Ovary (tissue), 3 donors: ENCODE measurements around the gene COL15A1.

ENCODE experiments used
- CTCF ChIP-seq, 3 donors: fragments of 450-650 bp in 2 of 3; fragments of 200-600 bp in 1 of 3; IDR thresholded peaks; one replicate each; pipeline versions ENCODE4 v1.5.1 to v1.8.0; 2016 to 2022; ENCODE audit warnings: antibody characterized with exemption in 3 of 3, mild to moderate bottlenecking in 1 of 3
- EP300 ChIP-seq: sonication (generic); formaldehyde crosslinking; IDR thresholded peaks from one replicate; pipeline ENCODE4 v1.6.1; 2017; ENCODE audit warnings: antibody characterized with exemption
- POLR2A ChIP-seq: fragments of 450-650 bp; IDR thresholded peaks from one replicate; pipeline ENCODE4 v1.6.1; 2017; ENCODE audit warnings: antibody characterized with exemption, mild to moderate bottlenecking, moderate library complexity
- donor health status: DM: no; HTN: no; CAD: no.

- no peak for TF ChIP-seq CTCF (IDR thresholded peaks at IDR 0.05)
- no peak for TF ChIP-seq EP300
- no peak for TF ChIP-seq POLR2A
Observed at GRCh38 chr9:99074902-99075245, 131.2 kb downstream of the COL15A1 start.
